Adrenal gland (tissue), 5 donors: ENCODE measurements around the gene KIFC3.

Experiments used
- CTCF ChIP-seq, 6 experiments: fragments of 450-650 bp in 4 of 6; fragments of 200-600 bp in 2 of 6; sonication (generic) in 1 of 6; IDR thresholded peaks; 1 replicate in 5 of 6; 2 replicates in 1 of 6; pipeline versions ENCODE4 v1.5.1 to v1.8.0; 2016 to 2021; ENCODE audit warnings: antibody characterized with exemption in 6 of 6, mild to moderate bottlenecking in 2 of 6, moderate library complexity in 1 of 6
- POLR2A ChIP-seq, 2 donors: fragments of 450-650 bp; IDR thresholded peaks; one replicate each; pipeline ENCODE4 v1.6.1; 2017; ENCODE audit warnings: antibody characterized with exemption in 2 of 2, mild to moderate bottlenecking in 2 of 2, moderate library complexity in 1 of 2
- donor health status: DM: no; HTN: no; CAD: no.

DNA sequence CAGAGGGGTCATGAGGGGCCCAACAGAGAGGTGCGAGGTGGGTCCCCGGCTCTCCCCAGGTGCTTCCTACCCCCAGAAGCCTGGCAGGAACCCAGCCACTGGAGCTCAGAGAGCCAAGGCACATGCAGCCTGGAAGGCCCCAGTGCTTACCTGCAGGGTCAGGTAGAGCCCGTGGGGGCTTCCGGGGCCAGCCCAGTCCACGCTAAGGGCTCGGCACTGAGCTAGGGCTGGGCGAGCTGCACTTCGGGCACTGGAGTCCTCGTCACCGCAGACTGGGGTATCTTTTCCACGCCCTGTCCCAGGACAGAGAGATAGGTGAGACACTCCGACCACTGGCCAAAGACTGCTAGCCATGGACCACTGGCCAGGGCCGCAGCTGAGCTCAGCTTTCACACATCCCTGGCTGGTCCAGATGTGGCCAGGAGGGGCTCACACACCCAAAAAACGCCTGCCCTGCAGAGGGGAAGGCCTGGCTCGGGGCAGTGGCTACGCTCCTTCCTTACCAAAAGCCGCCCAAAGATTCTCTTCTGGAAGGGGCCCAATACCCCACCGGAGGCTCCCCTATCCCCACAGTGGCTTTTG lies 7.4 kb downstream of the KIFC3 start:
- TF ChIP-seq CTCF (IDR thresholded peaks at IDR 0.05) (no peak), POLR2A (IDR thresholded peaks at IDR 0.05) (no peak)
